ENCODE data around the gene RAB8A. TPM values are rescaled to one million over a fixed set of nuclear protein-coding genes. Genes with fewer than 3 reads are reported as not detected.

The RAB8A gene
- polyA plus RNA-seq, 3 donors = 109 to 124 (median 114) TPM

DNA sequence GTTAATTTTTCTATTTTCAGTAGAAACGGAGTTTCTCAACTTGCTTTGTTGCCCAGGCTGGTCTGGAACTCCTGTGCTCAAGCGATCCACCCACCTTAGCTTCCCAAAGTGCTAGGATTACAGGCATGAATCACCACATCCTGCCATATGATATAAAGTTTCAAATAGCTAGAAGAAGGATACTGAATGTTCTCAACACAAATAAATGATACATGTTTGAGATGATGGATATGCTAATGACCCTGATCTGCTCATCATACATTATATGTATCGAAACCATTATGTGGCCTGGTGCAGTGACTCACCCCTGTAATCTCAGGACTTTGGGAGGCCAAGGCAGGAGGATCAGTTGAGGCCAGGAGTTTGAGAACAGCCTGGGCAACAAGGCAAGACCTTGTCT lies 50.2 kb downstream of the RAB8A start:
- no peak for DNase-seq
- Mint-ChIP-seq H3K9me3 (peaks cover 0 to 3% (median 0%) of the 10 kb centered on the region in 7 donors), H3K4me1 (peaks cover 31% of the 10 kb centered on the region), H3K4me3 (no peak overlapping the region), H3K36me3 (peaks cover 12 to 14% of the 10 kb centered on the region in 2 donors), H3K27me3 (ENCODE audit: low read depth in 3 of 3) (peaks cover 0 to 3% (median 0%) of the 10 kb centered on the region in 3 donors), H3K27ac (peak overlapping the region in 1 of 7 donors; percentile 69)
- no peak overlapping the region for H2AFZ ChIP-seq (ENCODE audit: insufficient read depth, low read depth, low read length, poor library complexity, severe bottlenecking)
- WGBS (ENCODE audit: insufficient coverage) = no CpG with 5 or more reads among the region's 3 CpGs
- no peaks in the 10 kb centered on the region for H4K20me1 ChIP-seq (ENCODE audit: insufficient read depth, low read length)
- H3K36me3 ChIP-seq (replicated peaks in 1 of 2; ENCODE audit: control insufficient read depth in 1 of 2, insufficient read depth in 2 of 2, low read length in 2 of 2) = peaks cover 11 to 14% of the 10 kb centered on the region in 2 donors
- H3K79me2 ChIP-seq (ENCODE audit: insufficient read depth, low read length) = no peaks in the 10 kb centered on the region
- no peak overlapping the region for H3K4me2 ChIP-seq (replicated peaks; ENCODE audit: extremely low read depth, low read length, poor library complexity, severe bottlenecking)
- no peaks in the 10 kb centered on the region for H3K27me3 ChIP-seq (ENCODE audit: control insufficient read depth in 2 of 2, insufficient read depth in 2 of 2, low read length in 2 of 2)
- intact Hi-C loops (cut with micrococcal nuclease) = no loop called here
- no peak overlapping the region for H3K27ac ChIP-seq (ENCODE audit: low read depth in 1 of 2, low read length in 2 of 2)
- no peak overlapping the region for H3K4me3 ChIP-seq (replicated peaks in 1 of 3; ENCODE audit: low read depth in 2 of 3, low read length in 3 of 3)
- TF ChIP-seq, protein P1, sequence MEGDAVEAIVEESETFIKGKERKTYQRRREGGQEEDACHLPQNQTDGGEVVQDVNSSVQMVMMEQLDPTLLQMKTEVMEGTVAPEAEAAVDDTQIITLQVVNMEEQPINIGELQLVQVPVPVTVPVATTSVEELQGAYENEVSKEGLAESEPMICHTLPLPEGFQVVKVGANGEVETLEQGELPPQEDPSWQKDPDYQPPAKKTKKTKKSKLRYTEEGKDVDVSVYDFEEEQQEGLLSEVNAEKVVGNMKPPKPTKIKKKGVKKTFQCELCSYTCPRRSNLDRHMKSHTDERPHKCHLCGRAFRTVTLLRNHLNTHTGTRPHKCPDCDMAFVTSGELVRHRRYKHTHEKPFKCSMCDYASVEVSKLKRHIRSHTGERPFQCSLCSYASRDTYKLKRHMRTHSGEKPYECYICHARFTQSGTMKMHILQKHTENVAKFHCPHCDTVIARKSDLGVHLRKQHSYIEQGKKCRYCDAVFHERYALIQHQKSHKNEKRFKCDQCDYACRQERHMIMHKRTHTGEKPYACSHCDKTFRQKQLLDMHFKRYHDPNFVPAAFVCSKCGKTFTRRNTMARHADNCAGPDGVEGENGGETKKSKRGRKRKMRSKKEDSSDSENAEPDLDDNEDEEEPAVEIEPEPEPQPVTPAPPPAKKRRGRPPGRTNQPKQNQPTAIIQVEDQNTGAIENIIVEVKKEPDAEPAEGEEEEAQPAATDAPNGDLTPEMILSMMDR (IDR thresholded peaks at IDR 0.05) = no peak
- peaks cover 9 to 39% of the 10 kb centered on the region in 2 donors for H3K4me1 ChIP-seq (ENCODE audit: control insufficient read depth in 1 of 2, insufficient read depth in 2 of 2, low read length in 2 of 2)
- H3K9ac ChIP-seq (ENCODE audit: insufficient read depth, low read length, poor library complexity, severe bottlenecking) = no peak overlapping the region
- H3K9me3 ChIP-seq (replicated peaks in 1 of 2; ENCODE audit: control insufficient read depth in 1 of 2, insufficient read depth in 1 of 2, low read length in 2 of 2) = no peaks in the 10 kb centered on the region

DNA sequence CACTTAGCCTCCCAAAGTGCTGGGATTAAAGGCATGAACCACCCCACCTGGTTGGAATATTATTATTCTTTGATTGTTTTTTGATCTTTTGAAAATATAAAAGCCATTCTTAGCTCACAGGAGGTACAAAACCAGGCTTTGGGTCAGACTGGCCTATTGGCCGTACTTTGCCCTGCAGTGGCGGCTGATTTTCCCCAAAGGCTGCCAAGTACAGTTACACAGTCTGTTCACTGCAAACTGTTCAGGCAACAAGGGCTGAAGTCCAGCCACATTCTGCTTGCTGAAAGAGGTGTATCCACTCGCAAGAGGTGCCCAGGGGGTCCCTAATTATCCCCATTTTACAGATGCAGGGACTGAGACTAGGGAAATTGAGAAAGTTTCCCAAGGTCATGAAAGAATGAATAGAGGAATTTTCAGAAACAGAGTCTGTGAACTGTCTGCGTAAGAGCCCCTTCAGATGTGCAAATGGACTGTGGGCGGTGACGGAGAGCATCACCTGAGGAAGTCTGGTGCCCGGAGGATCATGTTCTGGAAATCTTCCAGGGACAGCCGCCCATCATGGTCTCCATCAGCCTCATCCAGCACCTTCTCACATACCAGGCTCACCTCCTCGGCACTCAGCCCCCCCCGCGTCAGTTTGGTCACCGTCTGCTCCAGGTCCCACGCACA lies 52.7 kb downstream of the RAB8A start:
- intact Hi-C loops (cut with micrococcal nuclease) = no loop called here
- no peak for DNase-seq
- H3K27me3 Mint-ChIP-seq (ENCODE audit: low read depth in 3 of 3) = peaks cover 0 to 1% (median 0%) of the 10 kb centered on the region in 3 donors
- no peaks in the 10 kb centered on the region for H3K36me3 Mint-ChIP-seq
- no peak overlapping the region for H2AFZ ChIP-seq (ENCODE audit: insufficient read depth, low read depth, low read length, poor library complexity, severe bottlenecking)
- TF ChIP-seq, protein P1 (IDR thresholded peaks at IDR 0.05) = no peak
- peaks cover 31% of the 10 kb centered on the region for H3K4me1 Mint-ChIP-seq
- peaks cover 0 to 6% of the 10 kb centered on the region in 2 donors for H3K9me3 ChIP-seq (replicated peaks in 1 of 2; ENCODE audit: control insufficient read depth in 1 of 2, insufficient read depth in 1 of 2, low read length in 2 of 2)
- no peaks in the 10 kb centered on the region for H4K20me1 ChIP-seq (ENCODE audit: insufficient read depth, low read length)
- no peak overlapping the region for H3K4me3 Mint-ChIP-seq
- H3K4me2 ChIP-seq (replicated peaks; ENCODE audit: extremely low read depth, low read length, poor library complexity, severe bottlenecking) = no peak overlapping the region
- H3K27ac Mint-ChIP-seq = no peak overlapping the region
- no peak overlapping the region for H3K27ac ChIP-seq (ENCODE audit: low read depth in 1 of 2, low read length in 2 of 2)
- WGBS (ENCODE audit: insufficient coverage) = 96% methylated on average over 12 of the region's 13 CpGs
- H3K79me2 ChIP-seq (ENCODE audit: insufficient read depth, low read length) = no peaks in the 10 kb centered on the region
- peaks cover 16 to 43% of the 10 kb centered on the region in 2 donors for H3K4me1 ChIP-seq (ENCODE audit: control insufficient read depth in 1 of 2, insufficient read depth in 2 of 2, low read length in 2 of 2)
- no peak overlapping the region for H3K4me3 ChIP-seq (replicated peaks in 1 of 3; ENCODE audit: low read depth in 2 of 3, low read length in 3 of 3)
- H3K9me3 Mint-ChIP-seq = peaks cover 0 to 9% (median 6%) of the 10 kb centered on the region in 7 donors
- no peaks in the 10 kb centered on the region for H3K36me3 ChIP-seq (replicated peaks in 1 of 2; ENCODE audit: control insufficient read depth in 1 of 2, insufficient read depth in 2 of 2, low read length in 2 of 2)
- H3K27me3 ChIP-seq (ENCODE audit: control insufficient read depth in 2 of 2, insufficient read depth in 2 of 2, low read length in 2 of 2) = no peaks in the 10 kb centered on the region
- no peak overlapping the region for H3K9ac ChIP-seq (ENCODE audit: insufficient read depth, low read length, poor library complexity, severe bottlenecking)
